Mucosa of gallbladder (tissue), 1 donor: ENCODE measurements around the gene KIF1A. TPM values are rescaled to one million over a fixed set of nuclear protein-coding genes. Genes with fewer than 3 reads are reported as not detected.
"Not testable (repeated sequence)": the region's sequence is repeated elsewhere in the genome, so short reads cannot be mapped to it uniquely, and the experiment has no call there.

Experiments used
- DNase-seq: peaks from one replicate; pipeline ENCODE4 v3.0.0-alpha.2; 2020; ENCODE audit warnings: low spot score
- total RNA-seq: library from RNA; stranded (reverse); gene quantifications from one replicate; pipeline ENCODE4 v1.2.1, GENCODE V29; 2021
- donor health status: DM: no; HTN: no; CAD: no.

Gene KIF1A
- total RNA-seq, 1 donor from 2014 or later: 1.6 TPM

DNA sequence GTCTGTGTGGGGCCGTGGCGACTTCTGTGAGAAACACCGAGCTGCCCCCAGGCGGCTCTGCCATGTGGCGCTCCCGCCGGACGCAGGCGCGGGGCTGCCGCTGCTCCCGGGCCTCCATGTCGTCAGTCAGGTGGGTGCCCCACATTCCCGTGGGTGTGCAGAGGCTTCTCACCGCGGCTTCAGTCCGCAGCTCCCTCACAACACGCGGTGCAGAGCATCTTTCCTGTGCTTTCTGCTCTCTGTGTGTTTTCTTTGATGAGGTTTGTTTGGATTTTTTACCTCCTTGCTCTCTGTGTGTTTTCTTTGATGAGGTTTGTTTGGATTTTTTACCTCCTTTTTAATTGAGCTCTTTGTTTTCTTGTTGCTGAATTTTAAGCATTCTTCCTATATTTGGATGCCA, 115.4 kb downstream of the KIF1A start:
- DNase-seq: no peak

GRCh38 chr2:240703417-240704341, 116.3 kb downstream of the KIF1A start:
- no peak for DNase-seq

DNA sequence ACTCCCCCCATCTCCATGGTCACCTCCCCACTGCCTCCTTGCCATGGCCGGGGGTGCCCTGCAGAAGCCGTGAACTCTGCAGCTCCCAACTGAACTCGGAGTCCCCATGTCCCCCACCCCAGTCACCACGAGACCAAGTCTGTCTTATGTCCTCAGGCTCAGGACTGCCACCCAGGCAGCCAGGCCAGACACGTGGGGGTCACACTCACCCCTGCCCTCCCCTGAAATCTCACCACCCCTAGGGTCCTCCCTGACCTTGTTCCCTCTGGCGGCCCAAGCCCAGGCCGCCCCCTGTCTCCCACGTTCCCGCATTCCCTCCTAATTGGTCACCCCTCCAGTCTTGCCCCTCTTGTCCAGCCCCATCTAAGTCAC, 117.4 kb downstream of the KIF1A start:
- DNase-seq: no peak

DNA sequence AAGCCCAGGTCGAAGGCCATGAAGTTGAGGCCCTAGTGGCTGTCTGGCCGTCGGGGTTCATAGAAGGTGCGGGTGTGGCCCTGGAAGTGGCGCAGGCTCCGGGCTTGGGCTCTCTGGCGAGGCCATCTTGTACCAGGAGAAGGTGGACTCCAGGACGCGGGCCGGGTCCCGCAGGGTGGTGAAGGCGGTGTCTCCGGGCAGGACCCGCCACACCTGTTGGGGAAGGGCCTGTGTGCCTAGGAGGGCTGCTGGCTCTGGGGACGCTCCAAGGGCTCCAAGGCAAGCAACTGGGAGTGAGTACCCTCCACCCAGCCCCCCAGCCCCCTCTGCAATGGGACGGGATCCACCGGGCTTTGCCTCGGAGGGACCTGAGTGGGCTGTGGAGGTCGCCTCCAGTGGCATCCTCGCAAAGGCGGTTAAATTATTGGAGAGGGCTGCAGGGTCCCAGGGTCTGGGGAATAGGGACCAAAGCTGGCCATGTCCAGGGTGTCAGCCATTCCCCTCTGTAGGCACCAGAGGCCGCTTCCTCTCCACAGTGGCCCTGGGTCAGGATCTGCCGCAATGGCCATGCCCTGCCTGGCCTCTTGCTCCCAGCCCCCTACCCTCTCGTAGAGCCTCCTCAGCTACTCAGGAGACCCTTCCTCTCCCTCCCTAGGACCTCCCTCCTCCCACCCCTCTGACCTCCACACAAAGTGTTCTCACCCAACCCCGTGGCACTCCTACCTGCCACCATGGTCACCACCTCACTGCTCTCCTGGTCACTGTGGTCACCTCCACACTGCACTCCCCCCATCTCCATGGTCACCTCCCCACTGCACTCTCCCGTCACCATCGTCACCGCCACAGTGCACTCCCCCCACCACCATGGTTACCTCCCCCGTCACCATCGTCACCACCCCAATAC, 118.0 kb downstream of the KIF1A start:
- DNase-seq: no peak

GRCh38 chr2:240701091-240701735, 118.8 kb downstream of the KIF1A start:
- DNase-seq: no peak

- not testable (repeated sequence) for DNase-seq
Observed at GRCh38 chr2:240700616-240701015, 119.4 kb downstream of the KIF1A start.

- DNase-seq: not testable (repeated sequence)
Observed at GRCh38 chr2:240699835-240700234, 120.2 kb downstream of the KIF1A start.

GRCh38 chr2:240698852-240699561, 121.0 kb downstream of the KIF1A start:
- DNase-seq: not testable (repeated sequence)

- DNase-seq: not testable (repeated sequence)
Observed at GRCh38 chr2:240696469-240696868, 123.5 kb downstream of the KIF1A start.

GRCh38 chr2:240695593-240695992, 124.4 kb downstream of the KIF1A start:
- not testable (repeated sequence) for DNase-seq

DNA sequence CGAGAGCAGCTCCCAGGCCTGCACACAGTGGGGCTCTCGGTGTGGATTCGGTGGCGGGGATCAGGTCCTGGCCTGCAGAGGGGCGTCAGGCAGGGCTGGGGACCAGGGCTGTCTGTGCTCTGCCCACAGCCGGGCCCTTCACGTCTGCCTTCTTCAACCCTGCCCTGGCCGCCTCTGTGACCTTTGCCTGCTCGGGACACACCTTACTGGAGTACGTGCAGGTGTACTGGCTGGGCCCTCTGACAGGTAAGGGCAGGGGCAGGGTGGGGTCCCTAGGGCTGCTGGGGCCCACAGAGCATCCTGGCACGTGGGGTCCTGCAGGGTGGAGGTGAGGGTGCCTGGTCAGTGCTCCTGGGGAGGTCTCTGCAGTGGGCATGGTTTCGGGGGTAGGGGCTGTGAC, 125.7 kb downstream of the KIF1A start:
- not testable (repeated sequence) for DNase-seq

- DNase-seq: not testable (repeated sequence)
Observed at GRCh38 chr2:240692583-240693561, 127.1 kb downstream of the KIF1A start.

DNA sequence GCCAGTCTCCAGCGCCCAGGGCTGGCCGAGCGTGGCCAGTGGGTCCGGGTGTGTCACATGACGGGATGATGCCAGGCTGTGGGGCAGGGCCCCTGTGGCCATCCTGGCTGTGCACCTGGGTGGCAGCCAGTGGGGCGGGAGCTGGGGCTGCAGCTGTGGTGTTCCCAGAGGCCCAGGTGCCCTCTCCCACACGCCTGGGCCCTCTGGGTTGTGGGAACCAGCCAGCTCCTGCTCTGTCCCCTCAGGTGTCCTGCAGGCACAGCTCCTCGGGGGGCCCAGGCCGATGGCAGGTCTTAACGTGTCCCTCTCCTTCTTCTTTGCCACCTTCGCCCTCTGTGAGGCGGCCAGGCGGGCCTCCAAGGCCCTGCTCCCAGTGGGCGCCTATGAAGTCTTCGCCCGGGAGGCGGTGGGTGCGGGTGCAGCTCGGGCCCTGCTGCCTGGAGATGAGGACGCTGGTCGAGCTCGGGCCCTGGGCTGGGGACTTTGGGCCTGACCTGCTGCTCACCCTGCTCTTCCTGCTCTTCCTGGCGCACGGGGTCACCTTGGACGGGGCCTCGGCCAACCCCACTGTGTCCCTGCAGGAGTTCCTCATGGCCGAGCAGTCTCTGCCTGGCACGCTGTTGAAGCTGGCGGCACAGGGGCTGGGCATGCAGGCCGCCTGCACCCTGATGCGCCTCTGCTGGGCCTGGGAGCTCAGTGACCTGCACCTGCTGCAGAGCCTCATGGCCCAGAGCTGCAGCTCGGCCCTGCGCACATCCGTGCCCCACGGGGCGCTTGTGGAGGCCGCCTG, 128.2 kb downstream of the KIF1A start, which contains the start of gene AQP12A:
Gene AQP12A, plus strand, starts transcription at position 236 of the 790 bp plus-strand sequence. Its CDS starts 48 bp downstream, at position 284.
- not testable (repeated sequence) for DNase-seq

DNA sequence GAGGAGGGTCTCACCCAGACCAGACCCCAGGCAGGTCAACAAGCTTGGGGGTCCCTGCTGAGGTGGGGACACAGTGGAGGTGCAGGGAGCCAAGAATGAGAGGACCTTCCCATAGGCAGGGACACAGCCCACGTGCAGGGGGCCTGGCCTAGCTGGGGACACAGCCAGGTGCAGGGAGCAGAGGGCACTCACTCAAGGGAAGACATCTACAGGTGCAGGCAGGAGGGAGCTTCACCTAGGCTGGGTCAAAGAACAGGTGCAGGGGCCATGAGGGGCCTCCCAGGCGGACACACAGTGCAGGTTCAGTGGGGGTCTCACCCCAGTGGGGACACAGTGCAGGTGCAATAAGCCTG, 129.0 kb downstream of the KIF1A start:
- peak; percentile 1 for DNase-seq

DNA sequence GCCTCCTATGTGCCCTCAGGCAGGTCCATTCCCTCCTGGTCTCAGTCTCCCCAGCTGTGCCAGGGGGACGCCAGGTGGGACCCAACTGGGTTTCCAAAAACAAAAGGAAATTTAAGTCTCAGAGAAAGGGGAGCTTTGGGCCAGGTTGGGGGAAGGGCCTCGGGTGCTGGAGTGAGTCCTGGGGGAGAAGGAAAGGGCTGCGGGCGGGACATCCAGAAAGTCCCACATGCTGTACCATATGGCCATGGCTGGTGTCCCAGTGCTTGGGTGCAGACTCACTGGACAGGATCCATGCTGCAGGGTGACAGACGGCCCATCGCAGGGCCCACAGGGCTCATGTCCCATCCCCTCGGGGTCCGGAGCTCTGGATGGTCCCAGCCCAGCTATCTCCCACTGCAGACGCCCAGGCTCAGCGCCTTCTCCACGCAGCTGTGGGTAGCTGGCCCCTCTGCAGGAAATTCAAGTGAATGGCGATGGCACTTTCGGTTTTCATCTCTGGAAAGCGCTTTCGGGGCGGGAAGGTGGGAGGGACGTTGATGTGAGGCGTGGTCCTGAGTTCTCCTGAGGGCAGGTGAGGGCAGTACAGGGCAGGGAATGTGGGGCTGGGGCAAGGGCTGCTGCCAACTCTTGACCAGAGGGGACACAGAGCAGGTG, 129.5 kb downstream of the KIF1A start:
- DNase-seq: not testable (repeated sequence)

DNA sequence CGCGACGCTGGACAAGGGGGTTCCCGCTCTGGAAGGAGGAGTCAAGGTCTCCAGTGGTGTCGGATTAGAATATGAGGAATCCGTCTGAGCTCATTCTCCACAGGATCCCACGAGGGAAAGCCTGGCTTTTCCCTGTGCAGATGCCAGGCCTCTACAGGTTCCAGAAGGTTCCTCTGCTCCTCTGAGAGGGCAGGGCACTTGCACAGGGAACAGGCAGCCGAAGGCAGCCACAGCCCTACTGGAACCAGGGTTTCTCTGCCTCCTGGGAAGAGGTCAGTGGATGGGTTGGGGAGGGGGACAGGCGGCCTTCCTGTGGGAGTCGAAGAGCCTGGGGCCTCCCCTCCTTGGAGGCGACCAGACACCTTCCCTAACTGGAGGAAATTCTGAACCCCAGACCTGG, 130.0 kb downstream of the KIF1A start:
- no peak for DNase-seq

- DNase-seq: peak; percentile 4
Observed at GRCh38 chr2:240688553-240688919, 131.5 kb downstream of the KIF1A start.

- peak; percentile 7 for DNase-seq
Observed at GRCh38 chr2:240687741-240688552, 132.1 kb downstream of the KIF1A start.
